Measurements from ENCODE around the gene TMEM179B.
"Not testable (repeated sequence)": the region's sequence is repeated elsewhere in the genome, so short reads cannot be mapped to it uniquely, and the experiment has no call there.

The TMEM179B gene, protein sequence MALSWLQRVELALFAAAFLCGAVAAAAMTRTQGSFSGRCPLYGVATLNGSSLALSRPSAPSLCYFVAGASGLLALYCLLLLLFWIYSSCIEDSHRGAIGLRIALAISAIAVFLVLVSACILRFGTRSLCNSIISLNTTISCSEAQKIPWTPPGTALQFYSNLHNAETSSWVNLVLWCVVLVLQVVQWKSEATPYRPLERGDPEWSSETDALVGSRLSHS

DNA sequence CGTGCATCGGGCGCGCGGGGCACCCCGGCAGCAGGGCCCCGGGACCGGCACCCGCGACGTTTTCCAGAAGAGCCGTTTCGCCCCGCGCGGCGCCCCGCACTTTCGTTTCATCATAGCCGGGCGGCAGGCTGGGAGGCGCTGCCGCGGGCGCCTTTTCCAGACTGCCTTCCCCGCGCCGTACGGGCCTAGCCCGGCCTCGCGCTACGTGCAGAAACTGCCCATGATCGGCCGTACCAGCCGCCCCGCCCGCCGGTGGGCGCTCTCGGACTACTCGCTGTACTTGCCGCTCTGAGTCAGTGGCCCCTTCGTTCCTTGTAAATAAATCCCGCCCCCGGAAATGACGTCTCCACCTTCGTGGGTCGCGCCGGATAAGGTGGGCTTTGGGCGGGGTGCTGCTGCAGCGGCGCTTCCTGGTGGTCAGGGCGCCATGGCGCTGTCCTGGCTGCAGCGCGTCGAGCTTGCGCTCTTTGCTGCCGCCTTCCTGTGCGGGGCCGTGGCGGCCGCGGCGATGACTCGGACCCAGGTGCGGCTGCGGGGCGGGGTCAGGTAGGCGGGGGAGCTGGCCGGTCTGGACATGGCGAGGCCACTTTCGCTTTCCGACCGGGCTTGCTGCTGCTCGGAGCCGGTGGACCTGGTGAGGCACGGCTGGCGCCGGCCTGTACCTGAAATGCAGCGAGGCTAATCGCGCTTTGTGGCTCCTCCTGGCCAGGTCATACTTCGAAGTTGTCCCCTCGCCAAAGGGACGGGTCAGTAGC lies at the start of gene TMEM179B:
TSS of gene TMEM179B (plus strand) at position 398 of the 755 bp plus-strand sequence. CDS start at position 428, 30 bp downstream.
- peak; percentile 99 for DNase-seq

DNA sequence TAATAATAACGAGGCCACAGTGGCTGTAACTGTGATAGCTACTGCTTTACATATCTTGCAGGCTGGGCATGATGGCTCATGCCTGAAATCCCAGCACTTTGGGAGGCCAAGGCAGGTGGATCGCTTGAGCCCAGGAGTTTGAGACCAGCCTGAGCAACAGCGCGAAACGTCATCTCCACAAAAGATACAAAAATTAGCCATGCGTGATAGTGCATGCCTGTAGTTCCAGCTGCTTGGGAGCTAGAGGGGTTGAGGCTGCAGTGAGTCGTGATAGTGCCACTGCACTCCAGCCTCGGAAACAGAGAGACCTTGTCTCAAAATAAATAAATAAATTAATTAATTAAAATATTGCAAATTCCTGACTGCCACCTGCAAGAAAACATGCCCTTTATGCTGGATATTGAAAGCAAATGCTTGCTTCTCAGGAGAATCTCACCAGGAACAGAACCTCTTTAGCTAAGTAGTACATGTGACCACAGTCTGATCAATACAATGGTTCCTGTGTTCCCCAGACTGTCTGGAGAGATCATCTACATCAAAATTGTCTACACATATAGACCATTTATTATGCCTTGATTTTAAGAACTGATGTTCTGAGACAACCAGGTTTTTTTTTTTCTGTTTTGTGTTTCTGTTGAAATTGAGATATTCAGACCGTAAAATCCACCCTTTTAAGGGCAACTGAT lies 39.6 kb upstream of the TMEM179B start:
- no peak for DNase-seq

DNA sequence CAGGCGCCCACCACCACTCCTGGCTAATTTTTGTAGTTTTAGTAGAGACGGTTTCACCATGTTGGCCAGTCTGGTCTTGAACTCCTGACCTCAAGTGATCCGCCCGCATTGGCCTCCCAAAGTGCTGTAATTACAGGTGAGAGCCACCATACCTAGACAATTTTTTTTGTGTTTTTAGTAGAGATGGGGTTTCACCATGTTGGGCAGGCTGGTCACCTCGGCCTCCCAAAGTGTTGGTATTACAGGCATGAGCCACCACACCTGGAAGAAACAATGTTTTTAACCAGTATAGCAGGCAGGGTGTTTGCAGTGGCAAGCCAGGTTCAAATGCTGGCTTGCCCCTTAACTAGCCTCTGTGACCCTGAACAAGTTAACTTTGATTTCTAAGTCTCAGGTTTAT lies 37.3 kb upstream of the TMEM179B start:
- DNase-seq: not testable (repeated sequence)

DNA sequence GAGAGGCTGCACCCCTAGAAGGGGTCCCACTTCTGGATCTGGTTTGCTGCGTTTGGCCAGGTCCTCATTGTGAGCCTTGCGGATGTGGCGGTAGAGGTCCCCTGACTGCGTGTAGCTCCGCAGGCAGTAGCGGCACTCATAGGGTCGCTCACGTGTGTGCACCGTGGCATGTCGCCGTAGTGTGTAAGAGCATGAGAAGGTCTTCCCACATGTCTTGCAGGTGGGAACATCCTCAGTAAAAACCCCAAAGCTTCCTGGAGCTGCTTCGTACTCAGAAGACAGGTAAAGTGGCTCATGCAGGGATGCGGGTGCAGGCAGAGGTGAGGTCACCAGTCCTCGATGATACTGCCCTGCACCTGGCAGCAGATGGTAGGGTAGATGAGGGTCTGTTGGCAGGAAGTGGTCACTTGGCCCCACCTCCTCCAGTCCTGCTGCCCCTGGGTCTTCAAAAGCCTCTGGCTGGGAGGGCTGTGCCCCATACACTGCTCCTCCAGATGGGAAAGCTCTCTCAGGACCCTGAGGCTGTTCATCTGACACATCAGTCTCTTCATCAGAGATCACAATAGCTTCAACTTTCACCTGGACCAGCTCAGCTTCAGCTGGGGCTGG lies 34.9 kb upstream of the TMEM179B start:
- no peak for DNase-seq

DNA sequence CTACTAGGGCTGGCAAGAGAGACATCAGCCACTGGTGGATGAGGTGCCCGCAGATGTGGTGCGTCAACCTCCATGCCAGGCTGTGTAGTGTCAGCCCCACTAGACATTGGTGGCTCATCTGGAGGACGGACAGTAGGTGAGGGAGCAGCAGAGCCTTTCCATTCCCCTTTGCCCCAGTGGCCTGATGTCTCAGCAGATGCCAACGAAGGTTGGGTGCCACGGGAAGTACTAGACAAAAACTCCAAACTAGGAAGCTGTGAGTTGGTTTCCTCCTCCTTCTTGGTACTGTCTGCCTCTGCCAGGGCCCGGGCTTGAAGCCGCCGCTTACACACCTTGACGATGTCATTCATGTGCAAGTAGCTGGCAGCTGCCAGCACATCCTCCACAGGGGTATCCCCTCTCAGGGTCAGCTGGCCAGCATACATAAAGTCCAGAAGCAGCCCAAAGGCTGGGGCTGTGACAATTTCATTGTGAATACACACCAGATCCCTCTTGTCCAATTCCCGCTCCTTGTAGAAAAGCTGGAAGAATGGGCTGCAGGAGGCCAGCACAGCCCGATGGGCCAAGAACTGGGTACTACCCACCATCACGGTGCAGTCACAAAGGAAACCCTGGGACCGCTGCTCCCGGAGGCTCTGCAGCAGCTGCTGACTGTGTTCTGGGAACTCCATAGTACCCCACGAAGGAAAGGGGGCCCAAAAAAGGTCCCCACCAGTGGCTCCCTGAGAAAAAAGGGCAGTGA lies 34.0 kb upstream of the TMEM179B start:
- DNase-seq: no peak

DNA sequence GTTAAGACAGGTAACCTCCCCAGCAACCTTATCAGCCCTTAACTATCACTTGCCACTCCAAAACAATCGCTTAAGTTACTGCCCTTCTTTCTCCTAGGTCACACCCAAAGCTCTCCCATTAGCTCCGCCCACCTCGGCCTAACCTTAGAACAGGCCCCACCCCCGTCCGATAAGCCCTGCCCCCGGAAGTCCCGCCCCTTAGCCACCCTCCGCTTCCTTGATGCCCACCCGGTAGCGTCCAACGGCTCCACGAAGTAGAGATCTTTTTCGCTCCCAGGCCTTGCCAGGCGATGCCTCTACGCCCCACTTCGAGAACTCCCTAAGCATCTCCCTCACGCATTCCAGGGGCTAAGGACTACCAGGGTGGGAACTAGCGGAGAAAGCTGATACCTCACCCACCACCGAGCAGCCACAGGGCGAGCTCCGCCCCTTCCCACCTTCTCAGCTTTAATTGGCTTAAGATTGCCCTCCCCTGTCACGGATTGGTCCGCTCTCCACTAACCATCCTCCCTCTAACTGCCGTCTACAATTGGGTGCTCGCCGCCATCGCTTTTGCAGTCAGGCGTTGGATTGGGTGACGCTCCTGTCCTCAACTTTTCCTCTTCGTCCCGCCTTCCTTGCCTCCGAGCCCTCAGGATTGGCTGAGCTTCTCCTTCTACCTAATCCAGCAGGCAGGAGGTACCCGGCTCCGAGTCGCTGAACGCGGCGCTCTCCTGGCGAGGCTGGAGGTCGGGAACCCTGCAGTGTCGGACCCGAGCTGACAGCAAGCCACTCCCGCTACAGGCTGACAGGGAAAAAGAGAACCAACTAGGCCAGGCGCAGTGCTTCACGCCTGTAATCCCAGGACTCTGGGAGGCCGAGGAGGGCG lies 33.2 kb upstream of the TMEM179B start, which contains the start of gene ZBTB3:
TSS of gene ZBTB3 (minus strand) at position 425 of the 868 bp plus-strand sequence. CDS start 496 bp downstream, outside the sequence.
- DNase-seq: peak; percentile 99

DNA sequence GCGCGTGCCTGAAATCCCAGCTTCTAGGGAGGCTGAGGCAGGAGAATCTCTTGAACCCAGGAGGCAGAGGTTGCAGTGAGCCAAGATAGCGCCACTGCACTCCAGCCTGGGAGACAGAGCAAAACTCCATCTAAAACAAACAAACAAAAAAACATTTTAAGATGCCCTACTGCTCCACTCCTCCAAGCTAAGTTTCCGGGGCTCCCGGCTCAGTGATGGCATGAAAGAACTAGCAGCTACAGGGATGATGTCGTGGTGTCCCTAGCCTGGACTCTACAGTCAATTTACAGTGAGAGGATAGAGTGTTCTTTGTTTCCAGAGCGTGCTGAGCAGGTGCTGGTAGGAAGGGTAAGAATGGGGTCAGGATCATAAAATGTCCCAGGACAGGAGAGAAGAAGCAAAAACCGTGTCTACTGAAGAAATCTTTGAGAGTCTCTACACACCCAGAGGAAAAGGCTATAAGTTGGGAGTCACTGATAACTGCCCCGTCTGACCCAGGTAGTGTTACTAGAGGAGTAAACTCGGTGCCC lies 32.1 kb upstream of the TMEM179B start:
- no peak for DNase-seq

DNA sequence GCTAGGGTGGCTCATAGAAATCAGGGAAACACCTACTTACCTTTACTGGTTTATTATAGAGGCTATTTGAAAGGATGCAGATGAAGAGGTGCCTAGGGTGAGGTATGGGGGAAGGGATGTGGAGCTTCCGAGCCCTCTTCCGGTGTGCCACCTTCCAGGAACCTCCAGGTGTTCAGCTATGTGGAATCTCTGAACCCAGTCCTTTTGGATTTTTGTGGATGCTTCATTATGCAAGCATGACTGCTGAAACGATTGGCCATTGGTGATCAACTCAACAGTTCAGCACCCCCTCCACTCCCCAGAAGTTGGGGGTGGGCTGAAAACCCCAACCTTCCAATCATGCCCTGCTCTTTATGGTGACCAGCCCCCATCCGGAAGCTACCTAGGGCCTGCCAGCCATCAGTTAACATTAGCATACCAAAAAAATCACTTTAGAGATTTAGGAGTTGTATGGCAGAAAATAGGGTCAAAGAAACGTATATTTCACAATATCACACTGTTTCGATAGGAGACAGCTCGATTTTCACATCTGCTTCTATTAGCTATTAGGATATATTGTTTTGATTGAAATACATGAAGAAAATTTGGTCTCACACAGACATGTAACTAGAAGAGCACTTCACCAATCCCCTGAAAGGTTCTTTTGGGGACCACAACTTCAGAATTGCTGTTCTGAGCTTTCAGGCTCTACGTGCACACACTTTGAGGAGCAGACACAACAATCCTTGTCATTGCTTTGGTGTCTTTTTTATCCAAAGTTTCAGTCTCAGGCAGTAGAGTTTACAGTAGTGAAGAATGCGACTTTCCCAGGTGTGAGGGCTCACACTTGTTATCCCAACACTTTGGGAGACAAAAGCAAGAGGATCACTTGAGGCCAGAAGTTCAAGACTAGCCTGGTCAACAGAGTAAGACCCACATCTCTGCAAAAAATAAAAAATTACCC lies 29.1 kb upstream of the TMEM179B start:
- DNase-seq: no peak

DNA sequence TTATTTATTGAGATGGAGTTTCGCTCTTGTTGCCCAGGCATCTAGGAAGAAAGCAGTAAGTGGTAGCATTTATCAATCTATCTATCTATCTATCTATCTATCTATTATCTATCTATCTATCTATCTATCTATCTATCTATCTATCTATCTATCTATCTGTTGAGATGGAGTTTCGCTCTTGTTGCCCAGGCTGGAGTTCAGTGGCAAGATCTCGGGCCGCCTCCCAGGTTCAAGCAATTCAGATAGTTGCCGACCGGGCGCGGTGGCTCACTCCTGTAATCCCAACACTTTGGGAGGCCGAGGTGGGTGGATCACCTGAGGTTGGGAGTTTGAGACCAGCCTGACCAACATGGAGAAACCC lies 26.4 kb upstream of the TMEM179B start:
- DNase-seq: not testable (repeated sequence)

DNA sequence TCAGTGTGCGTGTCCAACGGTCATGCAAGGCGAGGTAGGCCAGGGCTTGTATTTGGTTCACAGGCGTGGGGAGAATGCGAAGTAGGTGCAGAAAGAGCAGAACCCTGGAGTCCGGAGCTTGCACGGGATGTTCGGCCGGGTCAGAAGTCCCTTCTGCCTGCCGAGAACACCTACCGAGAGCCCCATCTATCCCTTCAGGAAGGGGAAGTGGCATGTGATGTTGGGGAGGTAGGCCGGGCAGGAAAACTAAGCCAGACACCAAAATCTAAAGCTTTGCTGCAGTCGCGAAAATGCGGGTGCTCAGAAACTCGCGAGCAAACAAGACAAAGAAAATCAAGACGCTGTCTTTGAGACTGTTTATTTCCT lies 16.4 kb upstream of the TMEM179B start:
- DNase-seq: peak; percentile 71

DNA sequence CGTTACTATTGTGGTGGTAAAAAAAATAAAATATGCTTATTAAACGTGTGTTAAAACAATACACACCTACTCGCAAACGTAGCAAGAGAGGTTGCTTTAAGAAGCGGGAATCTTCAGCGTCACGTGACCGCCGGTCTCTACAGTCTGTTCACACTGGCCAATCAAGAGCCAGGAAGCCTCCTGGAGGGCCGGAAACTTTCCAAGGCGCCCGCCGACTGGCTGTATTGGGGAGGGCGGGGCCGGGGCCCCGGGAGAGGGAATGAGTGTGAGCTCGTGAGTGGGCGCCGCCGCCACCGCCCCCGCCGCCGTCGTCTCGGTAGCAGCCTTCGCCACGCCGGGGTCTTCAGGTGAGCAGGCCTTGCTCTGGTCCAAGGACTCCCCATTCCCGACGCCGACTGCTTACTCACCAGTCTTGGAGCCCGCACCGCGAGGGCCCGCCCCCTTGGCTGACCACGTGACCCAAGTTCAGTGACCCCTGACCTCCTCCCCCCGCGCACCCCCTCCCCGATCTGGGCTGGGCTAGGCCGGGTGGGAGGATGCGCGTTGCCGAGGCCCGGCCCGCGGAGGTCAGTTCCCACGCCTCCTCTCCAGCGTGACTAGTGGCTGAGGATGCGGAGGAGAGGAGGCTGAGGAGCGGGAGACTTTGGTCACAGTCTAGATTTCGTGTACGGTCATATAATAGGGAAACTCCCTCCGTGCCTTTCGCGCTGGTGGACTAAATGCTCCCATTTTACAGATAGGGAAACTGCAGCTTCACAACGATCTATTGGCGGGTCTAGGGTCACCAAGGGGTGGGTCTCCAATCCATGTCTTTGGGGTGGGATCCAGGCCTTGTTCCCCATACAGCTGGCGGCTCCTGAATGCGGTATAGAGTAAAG lies 15.8 kb upstream of the TMEM179B start, which contains the start of gene TAF6L:
TSS of gene TAF6L (plus strand) at position 253 of the 878 bp plus-strand sequence. CDS start 4,388 bp downstream, outside the sequence.
- DNase-seq: peak; percentile 98

DNA sequence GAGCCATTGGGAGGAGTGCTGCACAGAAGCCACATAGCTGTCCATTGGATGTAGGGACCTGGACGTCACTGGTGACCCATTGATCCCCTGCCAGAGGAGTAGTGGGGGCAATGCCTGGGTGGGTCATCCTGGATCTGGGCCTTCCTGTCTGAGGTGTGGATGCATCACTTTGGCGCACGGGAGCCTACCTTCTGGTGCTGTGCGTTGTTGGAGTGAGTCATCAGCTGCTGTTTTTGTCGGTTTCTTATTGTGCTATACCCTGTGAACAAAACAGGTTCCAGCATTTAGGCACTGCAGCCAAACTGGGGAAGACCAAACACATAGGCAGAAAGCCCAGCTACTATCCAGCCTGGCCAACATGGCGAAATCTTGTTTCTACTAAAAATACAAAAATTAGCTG lies 12.8 kb upstream of the TMEM179B start:
- DNase-seq: no peak

DNA sequence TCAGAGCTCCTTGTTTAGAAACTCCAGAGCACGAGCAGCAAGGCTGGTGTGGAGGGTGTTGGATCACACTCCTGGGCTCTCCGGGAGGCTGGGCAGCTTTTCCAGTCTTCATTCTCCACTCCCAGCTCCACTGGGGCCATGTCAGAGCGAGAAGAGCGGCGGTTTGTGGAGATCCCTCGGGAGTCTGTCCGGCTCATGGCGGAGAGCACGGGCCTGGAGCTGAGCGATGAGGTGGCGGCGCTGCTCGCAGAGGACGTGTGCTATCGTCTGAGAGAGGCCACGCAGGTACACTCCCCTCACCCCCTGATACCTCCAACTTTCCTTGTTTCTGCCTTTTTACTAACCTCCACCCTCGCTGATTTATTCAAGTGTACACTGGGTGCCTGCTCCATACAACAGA lies 11.6 kb upstream of the TMEM179B start:
- no peak for DNase-seq

DNA sequence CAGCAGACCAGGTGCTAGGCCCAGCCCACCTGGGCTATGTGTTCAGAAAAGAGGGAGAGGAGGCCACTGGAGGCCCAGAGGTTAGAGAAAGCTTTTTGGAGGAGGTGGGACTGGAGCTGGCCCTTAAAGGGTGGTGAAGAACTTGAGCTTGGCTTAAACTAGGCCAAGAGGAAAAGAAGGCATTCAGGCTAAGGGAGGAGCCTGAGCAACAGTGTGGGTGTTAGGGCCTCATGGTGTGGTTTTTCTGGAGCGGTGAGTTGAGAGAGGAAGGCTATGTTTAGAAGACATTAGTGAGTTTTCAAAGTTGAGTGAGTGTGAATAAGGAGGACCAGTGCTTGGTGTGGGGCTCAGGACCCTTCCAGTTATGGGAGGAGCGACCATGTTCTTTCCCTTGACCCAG lies 9.8 kb upstream of the TMEM179B start:
- DNase-seq: no peak

DNA sequence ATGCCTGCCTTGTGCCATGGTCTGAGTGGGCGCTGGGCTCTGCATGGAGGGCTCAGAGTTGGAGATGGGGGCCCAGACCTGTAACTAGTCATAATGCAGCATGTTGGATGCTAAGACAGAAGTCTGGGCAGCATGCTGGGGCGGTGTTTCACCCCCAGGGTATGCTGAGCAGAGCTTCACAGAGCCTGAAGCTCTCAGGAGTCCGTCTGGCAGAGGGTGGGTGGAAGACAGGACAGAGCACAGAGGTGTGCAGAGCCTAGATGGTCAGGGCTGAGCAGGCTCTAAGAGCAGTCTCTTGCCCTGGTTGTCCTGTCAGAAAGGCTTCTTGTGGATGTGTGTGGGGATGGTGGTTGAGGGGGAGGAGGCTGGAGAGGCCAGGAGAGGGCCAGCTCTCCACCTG lies 8.8 kb upstream of the TMEM179B start:
- DNase-seq: no peak

DNA sequence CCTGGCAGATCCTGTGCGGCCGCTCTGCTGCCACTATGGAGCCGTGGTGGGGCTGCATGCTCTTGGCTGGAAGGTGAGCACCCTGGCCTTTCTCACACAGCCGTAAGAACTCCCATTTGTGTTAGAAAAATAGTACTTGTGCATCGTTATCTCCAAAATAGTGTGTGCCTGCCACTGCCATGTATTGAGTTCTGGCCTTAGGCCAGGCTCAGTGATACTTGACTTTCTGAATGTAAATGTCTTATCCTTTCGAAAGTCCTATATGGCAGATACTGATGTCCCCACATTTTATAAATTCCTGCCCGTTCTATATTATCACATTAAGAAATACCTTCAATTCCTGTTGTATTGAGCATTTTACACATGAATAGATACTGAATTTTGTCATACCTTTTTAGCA lies 4.4 kb upstream of the TMEM179B start:
- DNase-seq: no peak

DNA sequence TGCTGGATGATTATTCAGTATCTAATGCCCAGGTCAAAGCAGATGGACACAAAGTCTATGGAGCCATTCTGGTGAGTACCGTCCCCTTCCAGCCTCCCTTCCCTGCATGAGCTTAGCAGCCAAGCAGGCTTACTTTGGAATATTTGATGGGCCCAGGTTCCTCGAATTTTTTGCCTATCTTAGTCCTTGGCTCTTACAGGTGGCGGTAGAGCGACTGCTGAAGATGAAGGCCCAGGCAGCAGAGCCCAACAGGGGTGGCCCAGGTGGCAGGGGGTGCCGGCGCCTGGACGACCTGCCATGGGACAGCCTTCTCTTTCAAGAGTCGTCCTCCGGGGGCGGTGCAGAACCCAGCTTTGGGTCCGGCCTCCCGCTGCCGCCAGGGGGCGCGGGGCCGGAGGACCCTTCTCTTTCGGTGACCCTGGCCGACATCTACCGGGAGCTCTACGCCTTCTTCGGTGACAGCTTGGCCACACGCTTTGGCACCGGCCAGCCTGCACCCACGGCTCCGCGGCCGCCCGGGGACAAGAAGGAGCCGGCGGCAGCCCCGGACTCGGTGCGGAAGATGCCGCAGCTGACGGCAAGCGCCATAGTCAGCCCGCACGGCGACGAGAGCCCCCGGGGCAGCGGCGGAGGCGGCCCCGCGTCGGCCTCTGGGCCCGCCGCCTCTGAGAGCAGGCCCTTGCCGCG lies 741 bp upstream of the TMEM179B start:
- peak; percentile 93 for DNase-seq

DNA sequence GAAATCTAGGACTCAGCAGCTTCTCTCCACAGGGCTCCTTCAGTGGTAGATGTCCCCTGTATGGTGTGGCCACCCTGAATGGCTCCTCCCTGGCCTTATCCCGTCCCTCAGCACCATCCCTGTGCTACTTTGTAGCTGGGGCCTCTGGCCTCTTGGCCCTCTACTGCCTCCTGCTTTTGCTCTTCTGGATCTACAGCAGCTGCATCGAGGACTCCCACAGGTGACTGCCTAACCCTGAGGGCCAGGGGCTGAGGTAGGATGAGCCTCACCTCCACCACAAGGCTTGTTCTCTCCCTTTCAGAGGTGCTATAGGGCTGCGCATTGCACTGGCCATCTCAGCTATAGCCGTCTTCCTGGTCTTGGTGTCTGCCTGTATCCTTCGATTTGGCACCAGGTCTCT lies 1.8 kb downstream of the TMEM179B start:
- DNase-seq: peak; percentile 13

DNA sequence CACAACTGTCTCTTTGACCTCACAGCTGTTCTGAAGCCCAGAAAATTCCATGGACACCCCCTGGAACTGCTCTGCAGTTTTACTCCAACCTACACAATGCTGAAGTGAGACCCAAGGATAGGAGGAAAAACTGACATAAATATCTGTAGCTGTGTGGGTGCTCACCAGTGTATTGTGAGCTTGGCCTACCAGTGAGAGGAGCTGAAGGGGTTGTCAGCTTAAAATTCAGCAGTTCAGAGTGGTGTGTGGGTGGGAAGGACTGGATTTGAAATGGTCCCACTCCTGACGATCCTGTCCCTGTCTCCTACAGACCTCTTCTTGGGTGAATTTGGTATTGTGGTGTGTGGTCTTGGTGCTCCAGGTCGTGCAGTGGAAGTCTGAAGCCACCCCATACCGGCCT lies 2.4 kb downstream of the TMEM179B start:
- no peak for DNase-seq
